Measurements from ENCODE around the gene WDR93. TPM values are rescaled to one million over a fixed set of nuclear protein-coding genes. Genes with fewer than 3 reads are reported as not detected.

WDR93 gene
- total RNA-seq, 1 donor from 2014 or later: not detected

DNA sequence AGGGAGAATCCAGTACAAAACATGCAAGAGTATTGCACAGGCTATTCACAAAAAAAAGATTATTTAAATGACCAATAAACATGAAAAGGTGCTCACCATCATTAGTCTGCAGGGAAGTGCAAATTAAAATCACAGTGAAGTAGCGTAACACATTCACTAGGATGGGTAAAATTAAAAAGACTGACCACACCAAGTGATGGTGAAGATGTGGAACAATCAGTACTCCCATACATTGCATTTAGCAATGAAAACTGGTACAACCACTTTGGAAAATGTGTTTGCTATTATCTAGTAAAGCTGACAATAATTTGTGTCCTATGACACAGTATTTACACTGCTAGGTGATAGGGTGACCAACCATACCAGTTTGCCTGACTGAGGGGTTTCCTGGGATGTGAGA is 34.0 kb downstream of the WDR93 start:
- Mint-ChIP-seq H3K27me3 (ENCODE audit: unreplicated experiment) (no peaks in the 10 kb centered on the region), H3K4me1 (ENCODE audit: low read depth, unreplicated experiment) (no peaks in the 10 kb centered on the region), H3K27ac (ENCODE audit: unreplicated experiment) (no peak overlapping the region), H3K4me3 (ENCODE audit: unreplicated experiment) (no peak overlapping the region), H3K36me3 (ENCODE audit: unreplicated experiment) (no peaks in the 10 kb centered on the region), H3K9me3 (ENCODE audit: unreplicated experiment) (peaks cover 3% of the 10 kb centered on the region)
- TF ChIP-seq, protein P1, sequence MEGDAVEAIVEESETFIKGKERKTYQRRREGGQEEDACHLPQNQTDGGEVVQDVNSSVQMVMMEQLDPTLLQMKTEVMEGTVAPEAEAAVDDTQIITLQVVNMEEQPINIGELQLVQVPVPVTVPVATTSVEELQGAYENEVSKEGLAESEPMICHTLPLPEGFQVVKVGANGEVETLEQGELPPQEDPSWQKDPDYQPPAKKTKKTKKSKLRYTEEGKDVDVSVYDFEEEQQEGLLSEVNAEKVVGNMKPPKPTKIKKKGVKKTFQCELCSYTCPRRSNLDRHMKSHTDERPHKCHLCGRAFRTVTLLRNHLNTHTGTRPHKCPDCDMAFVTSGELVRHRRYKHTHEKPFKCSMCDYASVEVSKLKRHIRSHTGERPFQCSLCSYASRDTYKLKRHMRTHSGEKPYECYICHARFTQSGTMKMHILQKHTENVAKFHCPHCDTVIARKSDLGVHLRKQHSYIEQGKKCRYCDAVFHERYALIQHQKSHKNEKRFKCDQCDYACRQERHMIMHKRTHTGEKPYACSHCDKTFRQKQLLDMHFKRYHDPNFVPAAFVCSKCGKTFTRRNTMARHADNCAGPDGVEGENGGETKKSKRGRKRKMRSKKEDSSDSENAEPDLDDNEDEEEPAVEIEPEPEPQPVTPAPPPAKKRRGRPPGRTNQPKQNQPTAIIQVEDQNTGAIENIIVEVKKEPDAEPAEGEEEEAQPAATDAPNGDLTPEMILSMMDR (IDR thresholded peaks at IDR 0.05; ENCODE audit: partially characterized antibody, unreplicated experiment): no peak
- DNase-seq: no peak

DNA sequence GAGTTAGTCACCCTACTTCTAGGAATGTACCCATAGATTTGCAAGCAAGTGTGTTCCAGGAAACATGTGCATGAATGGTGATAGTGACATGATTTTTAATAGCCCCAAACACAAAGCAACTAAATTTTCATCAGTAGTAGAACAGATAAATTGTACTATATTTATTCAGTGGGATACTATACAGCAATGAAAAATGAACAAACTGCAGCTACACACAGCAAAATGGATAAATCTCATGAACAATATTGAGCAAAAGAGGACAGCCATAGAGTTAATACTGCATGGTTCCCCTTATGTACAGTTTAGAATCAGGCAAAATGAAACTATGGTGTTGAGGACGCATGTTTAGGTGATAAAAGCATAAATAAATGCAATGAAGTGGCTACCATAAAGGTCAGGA is 34.5 kb downstream of the WDR93 start:
- no peak overlapping the region for H3K4me3 Mint-ChIP-seq (ENCODE audit: unreplicated experiment)
- H3K27ac Mint-ChIP-seq (ENCODE audit: unreplicated experiment): no peak overlapping the region
- H3K27me3 Mint-ChIP-seq (ENCODE audit: unreplicated experiment): no peaks in the 10 kb centered on the region
- no peaks in the 10 kb centered on the region for H3K4me1 Mint-ChIP-seq (ENCODE audit: low read depth, unreplicated experiment)
- peaks cover 3% of the 10 kb centered on the region for H3K9me3 Mint-ChIP-seq (ENCODE audit: unreplicated experiment)
- TF ChIP-seq, protein P1 (IDR thresholded peaks at IDR 0.05; ENCODE audit: partially characterized antibody, unreplicated experiment): no peak
- H3K36me3 Mint-ChIP-seq (ENCODE audit: unreplicated experiment): no peaks in the 10 kb centered on the region
- DNase-seq: no peak

DNA sequence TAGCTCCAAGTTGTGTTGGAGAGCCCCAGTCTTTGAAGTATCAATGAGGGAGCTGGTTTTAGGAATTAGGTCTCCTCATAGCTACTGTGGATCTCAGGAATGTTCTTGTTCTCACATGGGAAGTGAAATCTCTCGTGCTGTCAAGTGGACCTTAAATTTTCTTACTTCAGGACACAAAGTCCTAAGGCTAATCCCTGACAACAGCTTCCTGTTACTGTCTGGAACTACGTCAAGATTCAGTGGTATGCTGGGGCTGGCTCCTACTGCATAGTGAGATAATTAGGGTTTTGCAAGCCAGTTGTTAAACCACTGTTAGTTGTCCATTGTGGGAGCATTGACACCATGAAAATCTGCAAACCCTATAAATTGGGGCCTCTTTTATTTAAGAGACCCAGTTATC is 37.6 kb downstream of the WDR93 start:
- H3K9me3 Mint-ChIP-seq (ENCODE audit: unreplicated experiment): peaks cover 3% of the 10 kb centered on the region

GRCh38 chr15:89731275-89731674 is 40.7 kb downstream of the WDR93 start:
- peaks cover 1% of the 10 kb centered on the region for H3K27me3 Mint-ChIP-seq (ENCODE audit: unreplicated experiment)
- TF ChIP-seq, protein P1 (IDR thresholded peaks at IDR 0.05; ENCODE audit: partially characterized antibody, unreplicated experiment): no peak
- H3K4me1 Mint-ChIP-seq (ENCODE audit: low read depth, unreplicated experiment): no peaks in the 10 kb centered on the region

More for the DNA sequence above, 37.6 kb downstream of the WDR93 start:
- DNase-seq: no peak
- no peak overlapping the region for H3K27ac Mint-ChIP-seq (ENCODE audit: unreplicated experiment)
- H3K27me3 Mint-ChIP-seq (ENCODE audit: unreplicated experiment): peaks cover 1% of the 10 kb centered on the region
- H3K4me3 Mint-ChIP-seq (ENCODE audit: unreplicated experiment): no peak overlapping the region
- TF ChIP-seq, protein P1 (IDR thresholded peaks at IDR 0.05; ENCODE audit: partially characterized antibody, unreplicated experiment): no peak
- H3K4me1 Mint-ChIP-seq (ENCODE audit: low read depth, unreplicated experiment): no peaks in the 10 kb centered on the region
- H3K36me3 Mint-ChIP-seq (ENCODE audit: unreplicated experiment): no peaks in the 10 kb centered on the region

GRCh38 chr15:89732451-89733172 is 42.0 kb downstream of the WDR93 start:
- Mint-ChIP-seq H3K27ac (ENCODE audit: unreplicated experiment) (no peak overlapping the region), H3K4me1 (ENCODE audit: low read depth, unreplicated experiment) (no peaks in the 10 kb centered on the region), H3K4me3 (ENCODE audit: unreplicated experiment) (no peak overlapping the region), H3K9me3 (ENCODE audit: unreplicated experiment) (no peaks in the 10 kb centered on the region), H3K27me3 (ENCODE audit: unreplicated experiment) (peaks cover 1% of the 10 kb centered on the region), H3K36me3 (ENCODE audit: unreplicated experiment) (no peaks in the 10 kb centered on the region)
- DNase-seq: no peak
- TF ChIP-seq, protein P1 (IDR thresholded peaks at IDR 0.05; ENCODE audit: partially characterized antibody, unreplicated experiment): no peak

More at GRCh38 chr15:89731275-89731674, 40.7 kb downstream of the WDR93 start:
- Mint-ChIP-seq H3K27ac (ENCODE audit: unreplicated experiment) (no peak overlapping the region), H3K9me3 (ENCODE audit: unreplicated experiment) (no peaks in the 10 kb centered on the region), H3K4me3 (ENCODE audit: unreplicated experiment) (no peak overlapping the region), H3K36me3 (ENCODE audit: unreplicated experiment) (no peaks in the 10 kb centered on the region)
- DNase-seq: no peak

Data from glutamatergic neuron (in vitro differentiated cells).